Activated naive CD4-positive, alpha-beta T cell (primary cell): ENCODE data around the gene ZYG11A.

Experiments used
- DNase-seq, 4 experiments: peaks; one replicate each; lab custom pipeline; 2025; lab: John Stamatoyannopoulos, UW

The ZYG11A gene

GRCh38 chr1:52918201-52918600 is 75.6 kb downstream of the ZYG11A start:
- no peak for DNase-seq

- DNase-seq, result no peak
Observed at GRCh38 chr1:52919051-52919722, 76.6 kb downstream of the ZYG11A start.

- no peak for DNase-seq
Observed at GRCh38 chr1:52919723-52920483, 77.3 kb downstream of the ZYG11A start.

DNA sequence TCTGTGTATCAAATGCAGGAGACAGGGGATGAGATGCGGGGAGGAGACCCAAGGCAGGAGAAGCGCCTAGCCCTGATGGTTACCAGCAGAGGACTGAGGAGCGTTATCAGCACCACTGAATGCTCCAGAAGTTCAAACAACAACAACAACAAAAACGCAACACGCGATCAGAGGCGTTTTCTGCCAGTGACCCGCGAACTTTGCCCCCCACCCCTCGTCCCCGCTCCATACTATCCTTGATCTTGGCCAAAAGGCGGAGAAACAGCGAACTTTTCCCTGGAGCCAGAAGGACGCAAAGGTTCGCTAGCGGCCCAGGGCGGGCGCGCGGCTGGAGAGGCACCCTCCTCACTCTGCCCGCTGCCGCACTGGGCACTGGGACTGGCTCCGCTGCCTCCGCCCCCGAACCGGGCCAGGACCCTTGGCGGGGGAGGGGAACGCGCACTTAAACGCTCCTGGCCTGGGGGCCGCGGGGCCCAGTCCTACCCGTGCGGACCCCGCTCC is 78.3 kb downstream of the ZYG11A start:
- no peak for DNase-seq

DNA sequence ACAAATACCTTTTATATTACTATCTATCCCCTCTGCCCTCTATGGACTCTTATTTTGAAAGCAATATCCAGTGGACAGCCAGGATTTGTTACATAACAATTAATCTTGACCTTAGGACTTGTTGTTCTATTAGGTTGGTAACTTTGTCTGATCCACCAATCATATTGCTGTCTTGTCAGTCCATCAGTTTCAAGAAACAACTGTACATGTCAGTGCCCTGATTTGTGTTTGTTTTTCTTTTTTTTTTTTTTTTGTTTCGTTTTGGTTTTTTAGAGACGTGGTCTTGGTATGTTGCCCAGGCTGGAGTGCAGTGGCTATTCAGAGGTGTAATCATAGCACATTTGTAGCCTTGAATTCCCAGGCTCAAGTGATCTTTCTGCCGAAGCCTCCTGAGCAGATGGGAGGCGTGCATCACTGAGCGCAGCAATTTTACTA is 83.0 kb downstream of the ZYG11A start:
- no peak for DNase-seq

DNA sequence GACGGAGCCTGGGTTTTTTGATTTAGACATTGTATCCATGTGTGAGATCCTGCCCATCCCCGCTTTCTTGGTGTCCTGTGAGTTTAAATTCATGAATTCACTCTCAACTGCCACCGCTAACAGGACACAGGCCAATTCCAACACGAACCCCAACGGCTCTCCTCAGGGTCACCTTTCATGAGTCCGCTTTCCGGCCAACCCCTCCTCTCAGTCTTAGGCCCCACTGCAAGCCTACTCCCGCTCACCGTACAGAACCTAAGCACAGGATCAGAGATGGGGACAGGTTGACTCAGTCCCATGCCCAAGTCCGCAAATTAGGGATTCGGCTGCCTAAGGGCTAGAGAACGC is 84.3 kb downstream of the ZYG11A start:
- DNase-seq, result no peak

GRCh38 chr1:52927212-52928014 is 84.9 kb downstream of the ZYG11A start, which contains the start of gene SCP2:
Gene SCP2, plus strand, starts transcription at chr1:52927276. Its CDS starts 121 bp downstream, at chr1:52927397.
- peak; percentile 30 to 82 (median 62) for DNase-seq

DNA sequence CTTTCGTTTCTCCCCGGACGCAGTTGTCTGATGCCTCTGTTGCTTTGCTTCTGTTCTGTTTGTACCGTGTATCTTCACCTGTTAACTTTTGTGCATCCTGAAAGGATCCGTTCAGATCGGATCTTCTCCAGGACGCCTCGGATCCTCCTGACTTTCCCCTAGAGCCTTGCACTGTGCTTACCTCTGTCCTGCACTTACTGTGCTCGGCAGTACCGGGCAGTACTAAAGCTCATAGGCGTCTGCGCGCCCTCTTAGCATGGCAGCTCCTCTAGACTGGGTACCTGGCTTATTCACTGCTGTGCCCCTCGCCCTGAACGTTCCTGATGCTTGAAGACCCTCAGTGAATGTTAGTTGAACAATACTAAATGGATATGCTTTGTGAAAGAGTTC is 85.5 kb downstream of the ZYG11A start:
- DNase-seq, result no peak

- no peak for DNase-seq
Observed at GRCh38 chr1:52929019-52929418, 86.5 kb downstream of the ZYG11A start.

- no peak for DNase-seq
Observed at GRCh38 chr1:52937433-52938182, 95.0 kb downstream of the ZYG11A start.

GRCh38 chr1:52938183-52938451 is 95.6 kb downstream of the ZYG11A start:
- DNase-seq, result no peak

GRCh38 chr1:52943876-52944416 is 101.4 kb downstream of the ZYG11A start:
- no peak for DNase-seq

GRCh38 chr1:52944566-52944965 is 102.0 kb downstream of the ZYG11A start:
- no peak for DNase-seq
